ENCODE measurements around the gene CETP. TPM values are rescaled to one million over a fixed set of nuclear protein-coding genes. Genes with fewer than 3 reads are reported as not detected.
"Not testable (repeated sequence)": the region's sequence is repeated elsewhere in the genome, so short reads cannot be mapped to it uniquely, and the experiment has no call there.

Gene CETP
- total RNA-seq, 4 donors from 2014 or later: 0.55 TPM; not detected in 3

GRCh38 chr16:56984639-56985038 is 22.9 kb downstream of the CETP start:
- no peak for DNase-seq
- in situ Hi-C loops (cut with MboI; ENCODE audit: low pct_ligation_motif_present in 1 of 4, low pct_unique_long_range_greater_than_20kb in 1 of 4, low sequenced_read_pairs in 3 of 4): no loop called here
- TF ChIP-seq POLR2A (IDR thresholded peaks at IDR 0.05) (no peak), EP300 (IDR thresholded peaks at IDR 0.05; ENCODE audit: low read depth) (no peak), POLR2AphosphoS5 (IDR thresholded peaks at IDR 0.05) (no peak)
- TF ChIP-seq, protein P1, sequence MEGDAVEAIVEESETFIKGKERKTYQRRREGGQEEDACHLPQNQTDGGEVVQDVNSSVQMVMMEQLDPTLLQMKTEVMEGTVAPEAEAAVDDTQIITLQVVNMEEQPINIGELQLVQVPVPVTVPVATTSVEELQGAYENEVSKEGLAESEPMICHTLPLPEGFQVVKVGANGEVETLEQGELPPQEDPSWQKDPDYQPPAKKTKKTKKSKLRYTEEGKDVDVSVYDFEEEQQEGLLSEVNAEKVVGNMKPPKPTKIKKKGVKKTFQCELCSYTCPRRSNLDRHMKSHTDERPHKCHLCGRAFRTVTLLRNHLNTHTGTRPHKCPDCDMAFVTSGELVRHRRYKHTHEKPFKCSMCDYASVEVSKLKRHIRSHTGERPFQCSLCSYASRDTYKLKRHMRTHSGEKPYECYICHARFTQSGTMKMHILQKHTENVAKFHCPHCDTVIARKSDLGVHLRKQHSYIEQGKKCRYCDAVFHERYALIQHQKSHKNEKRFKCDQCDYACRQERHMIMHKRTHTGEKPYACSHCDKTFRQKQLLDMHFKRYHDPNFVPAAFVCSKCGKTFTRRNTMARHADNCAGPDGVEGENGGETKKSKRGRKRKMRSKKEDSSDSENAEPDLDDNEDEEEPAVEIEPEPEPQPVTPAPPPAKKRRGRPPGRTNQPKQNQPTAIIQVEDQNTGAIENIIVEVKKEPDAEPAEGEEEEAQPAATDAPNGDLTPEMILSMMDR (IDR thresholded peaks at IDR 0.05): no peak
- Histone ChIP-seq H3K9me3 (no peaks in the 10 kb centered on the region), H3K4me3 (no peak overlapping the region), H3K27me3 (no peaks in the 10 kb centered on the region), H3K36me3 (no peaks in the 10 kb centered on the region), H3K4me1 (peaks cover 15 to 53% (median 23%) of the 10 kb centered on the region in 4 donors), H3K27ac (peak overlapping the region; percentile 31 to 68 (median 62))
- 92 to 94% methylated on average over 4 to 6 of the region's 6 CpGs for WGBS, 2 donors (ENCODE audit: low coverage in 1 of 2)
- intact Hi-C loops (cut with DNase I; ENCODE audit: low total_unique reads): no loop called here

- TF ChIP-seq POLR2AphosphoS5 (IDR thresholded peaks at IDR 0.05) (no peak), EP300 (IDR thresholded peaks at IDR 0.05; ENCODE audit: low read depth) (no peak), POLR2A (IDR thresholded peaks at IDR 0.05) (no peak)
- TF ChIP-seq, protein P1 (IDR thresholded peaks at IDR 0.05): no peak
- Histone ChIP-seq H3K4me3 (no peak overlapping the region), H3K27ac (peak overlapping the region; percentile 31 to 68 (median 62)), H3K36me3 (no peaks in the 10 kb centered on the region), H3K9me3 (no peaks in the 10 kb centered on the region), H3K4me1 (peaks cover 16 to 58% (median 26%) of the 10 kb centered on the region in 4 donors), H3K27me3 (no peaks in the 10 kb centered on the region)
- in situ Hi-C loops (cut with MboI; ENCODE audit: low pct_ligation_motif_present in 1 of 4, low pct_unique_long_range_greater_than_20kb in 1 of 4, low sequenced_read_pairs in 3 of 4): no loop called here
- DNase-seq: peak; percentile 72
- intact Hi-C loops (cut with DNase I; ENCODE audit: low total_unique reads): no loop called here
- 61 to 70% methylated on average over 3 to 7 of the region's 7 CpGs for WGBS, 2 donors (ENCODE audit: low coverage in 1 of 2)
Measured at GRCh38 chr16:56985288-56985961, 23.7 kb downstream of the CETP start.

GRCh38 chr16:56985962-56986360 is 24.2 kb downstream of the CETP start:
- DNase-seq: no peak
- in situ Hi-C loops (cut with MboI; ENCODE audit: low pct_ligation_motif_present in 1 of 4, low pct_unique_long_range_greater_than_20kb in 1 of 4, low sequenced_read_pairs in 3 of 4): no loop called here
- Histone ChIP-seq H3K27me3 (no peaks in the 10 kb centered on the region), H3K4me1 (peaks cover 21 to 64% (median 31%) of the 10 kb centered on the region in 4 donors), H3K9me3 (no peaks in the 10 kb centered on the region), H3K27ac (peak overlapping the region; percentile 31 to 68 (median 62)), H3K4me3 (no peak overlapping the region), H3K36me3 (no peaks in the 10 kb centered on the region)
- intact Hi-C loops (cut with DNase I; ENCODE audit: low total_unique reads): no loop called here
- WGBS, 2 donors (ENCODE audit: low coverage in 1 of 2): 97% methylated on average over 2 of the region's 2 CpGs; no CpG with 5 or more reads in 1 of the 2 donors
- TF ChIP-seq EP300 (IDR thresholded peaks at IDR 0.05; ENCODE audit: low read depth) (no peak), POLR2A (IDR thresholded peaks at IDR 0.05) (no peak), POLR2AphosphoS5 (IDR thresholded peaks at IDR 0.05) (no peak)
- TF ChIP-seq, protein P1 (IDR thresholded peaks at IDR 0.05): no peak

DNA sequence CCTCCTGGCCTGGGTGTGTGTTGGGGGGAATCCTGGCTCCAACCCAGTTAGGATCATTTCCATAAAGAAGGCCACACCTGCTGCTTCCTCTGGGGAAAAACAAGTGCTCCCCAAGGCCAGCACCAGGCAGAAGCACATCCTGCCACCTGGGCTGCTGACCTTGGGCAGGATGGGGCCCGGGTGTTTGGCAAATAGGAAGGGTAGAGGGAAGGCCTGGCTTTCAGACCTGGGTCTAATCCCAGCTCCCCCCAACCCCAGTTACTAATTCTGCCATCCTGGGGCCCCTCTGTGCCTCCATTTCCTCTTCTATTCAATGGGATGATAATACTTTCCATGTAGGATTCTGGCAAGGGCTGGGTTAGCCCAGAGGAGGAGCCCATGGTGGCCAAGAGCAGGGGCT is 24.6 kb downstream of the CETP start:
- Histone ChIP-seq H3K27ac (peak overlapping the region; percentile 31 to 68 (median 62)), H3K36me3 (no peaks in the 10 kb centered on the region), H3K4me3 (no peak overlapping the region), H3K4me1 (peaks cover 23 to 68% (median 34%) of the 10 kb centered on the region in 4 donors), H3K27me3 (no peaks in the 10 kb centered on the region), H3K9me3 (no peaks in the 10 kb centered on the region)
- WGBS, 2 donors (ENCODE audit: low coverage in 1 of 2): 50% methylated on average over 1 of the region's 1 CpG; no CpG with 5 or more reads in 1 of the 2 donors
- TF ChIP-seq EP300 (IDR thresholded peaks at IDR 0.05; ENCODE audit: low read depth) (no peak), POLR2AphosphoS5 (IDR thresholded peaks at IDR 0.05) (no peak), POLR2A (IDR thresholded peaks at IDR 0.05) (no peak)
- TF ChIP-seq, protein P1 (IDR thresholded peaks at IDR 0.05): no peak
- DNase-seq: no peak
- intact Hi-C loops (cut with DNase I; ENCODE audit: low total_unique reads) (no loop called here), in situ Hi-C loops (cut with MboI; ENCODE audit: low pct_ligation_motif_present in 1 of 4, low pct_unique_long_range_greater_than_20kb in 1 of 4, low sequenced_read_pairs in 3 of 4) (no loop called here)

GRCh38 chr16:56986908-56987307 is 25.2 kb downstream of the CETP start:
- H3K27ac ChIP-seq; H3K27me3 ChIP-seq; H3K36me3 ChIP-seq; DNase-seq; H3K4me3 ChIP-seq; H3K9me3 ChIP-seq; intact Hi-C loops (cut with DNase I; ENCODE audit: low total_unique reads); in situ Hi-C loops (cut with MboI; ENCODE audit: low pct_ligation_motif_present in 1 of 4, low pct_unique_long_range_greater_than_20kb in 1 of 4, low sequenced_read_pairs in 3 of 4): not testable (repeated sequence)
- WGBS, 2 donors (ENCODE audit: low coverage in 1 of 2): 86 to 87% methylated on average over 3 to 4 of the region's 4 CpGs
- H3K4me1 ChIP-seq: peaks cover 24 to 71% (median 37%) of the 10 kb centered on the region in 4 donors
